Coronary artery (tissue), 2 donors: ENCODE results near the gene E2F2.

Source experiments
- DNase-seq: peaks from one replicate; pipeline ENCODE4 v3.0.0-alpha.2; 2017; ENCODE audit warnings: low spot score
- H3K27ac ChIP-seq, 2 donors: fragments of 200-600 bp; sonication (generic); one replicate each; pipeline ENCODE4 v1.5.1; 2016 to 2019
- H3K4me3 ChIP-seq: fragments of 200-600 bp; sonication (generic); 2 replicates; pipeline ENCODE4 v1.5.1; 2016; ENCODE audit warnings: mild to moderate bottlenecking, moderate library complexity
- CTCF ChIP-seq: fragments of 200-600 bp; sonication (generic); IDR thresholded peaks from one replicate; pipeline ENCODE4 v1.5.1; 2019; ENCODE audit warnings: antibody characterized with exemption

E2F2 gene

GRCh38 chr1:23526329-23527041, 4.5 kb downstream of the E2F2 start:
- no peak for DNase-seq
- TF ChIP-seq CTCF, result no peak
- no peak overlapping the region for H3K4me3 ChIP-seq
- H3K27ac ChIP-seq, result no peak overlapping the region

- no peak overlapping the region for H3K27ac ChIP-seq
- no peak for DNase-seq
Observed at GRCh38 chr1:23525558-23526250, 5.3 kb downstream of the E2F2 start.

GRCh38 chr1:23524716-23525401, 6.2 kb downstream of the E2F2 start:
- Histone ChIP-seq H3K4me3 (no peak overlapping the region), H3K27ac (no peak overlapping the region)
- no peak for DNase-seq
- no peak for TF ChIP-seq CTCF

More at GRCh38 chr1:23525558-23526250, 5.3 kb downstream of the E2F2 start:
- TF ChIP-seq CTCF, result no peak
- H3K4me3 ChIP-seq, result no peak overlapping the region

GRCh38 chr1:23524163-23524562, 6.9 kb downstream of the E2F2 start:
- no peak for TF ChIP-seq CTCF
- no peak for DNase-seq
- no peak overlapping the region for H3K4me3 ChIP-seq
- H3K27ac ChIP-seq, result no peak overlapping the region

GRCh38 chr1:23522244-23522982, 8.6 kb downstream of the E2F2 start:
- no peak for DNase-seq
- Histone ChIP-seq H3K27ac (no peak overlapping the region), H3K4me3 (no peak overlapping the region)
- TF ChIP-seq CTCF, result no peak

- no peak for DNase-seq
- Histone ChIP-seq H3K4me3 (no peak overlapping the region), H3K27ac (no peak overlapping the region)
- TF ChIP-seq CTCF, result no peak
Observed at GRCh38 chr1:23521588-23521987, 9.4 kb downstream of the E2F2 start.
